HG03342 (cell line): ENCODE data around the gene ATP8A1.
"Not testable (repeated sequence)": the region's sequence is repeated elsewhere in the genome, so short reads cannot be mapped to it uniquely, and the experiment has no call there.

Source experiments
- ATAC-seq: cut with Tn5 transposase; IDR thresholded peaks from one replicate; pipeline ENCODE4 v1.9.1; 2021; ENCODE audit warnings: mild to moderate bottlenecking, moderate library complexity; ENCODE audit not compliant: unreplicated experiment

ATP8A1 gene

GRCh38 chr4:42377497-42377896 is 279.4 kb downstream of the ATP8A1 start:
- no peak for ATAC-seq

GRCh38 chr4:42372303-42372702 is 284.6 kb downstream of the ATP8A1 start:
- ATAC-seq, result not testable (repeated sequence)

GRCh38 chr4:42371305-42372252 is 285.3 kb downstream of the ATP8A1 start:
- ATAC-seq, result peak; percentile 68

DNA sequence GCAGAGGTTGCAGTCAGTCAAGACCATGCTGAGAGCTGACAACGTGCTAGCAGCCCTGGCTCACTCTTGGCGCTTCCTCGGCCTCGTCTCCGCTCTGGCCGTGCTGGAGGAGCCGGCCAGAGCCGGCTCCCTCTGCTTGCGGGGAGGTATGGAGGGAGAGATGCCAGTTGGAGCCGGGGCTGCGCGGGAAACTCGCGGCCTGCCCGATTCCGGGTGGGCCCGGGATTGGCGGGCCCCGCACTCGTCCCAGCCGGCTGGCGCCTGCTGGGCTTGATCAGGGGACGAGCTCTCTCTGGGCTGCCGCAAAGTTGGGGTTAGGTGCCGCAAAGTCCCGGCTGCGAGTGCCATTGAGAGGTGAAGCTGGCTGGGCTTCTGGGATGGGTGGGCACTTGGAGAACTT is 287.4 kb downstream of the ATP8A1 start:
- no peak for ATAC-seq

DNA sequence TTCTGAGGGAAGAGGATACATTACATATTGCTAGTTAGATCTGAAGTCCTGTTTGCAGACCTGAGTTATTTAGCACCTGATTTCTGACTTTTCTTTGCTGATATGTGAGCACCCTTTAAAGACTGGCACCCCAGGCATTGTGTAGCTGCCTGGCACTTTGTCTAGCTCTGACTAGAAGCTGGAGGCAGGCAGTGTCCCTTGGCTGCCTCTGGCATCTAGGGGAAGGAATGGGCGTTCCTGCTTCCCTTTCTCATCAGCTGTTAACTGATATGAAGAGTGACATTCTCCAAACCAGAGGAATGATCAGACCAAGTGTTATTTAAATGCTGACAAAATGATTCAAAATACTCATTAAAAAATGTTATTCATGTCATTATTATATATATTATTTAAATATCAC is 289.9 kb downstream of the ATP8A1 start:
- no peak for ATAC-seq

- ATAC-seq, result no peak
Measured at GRCh38 chr4:42364266-42365053, 292.4 kb downstream of the ATP8A1 start.

DNA sequence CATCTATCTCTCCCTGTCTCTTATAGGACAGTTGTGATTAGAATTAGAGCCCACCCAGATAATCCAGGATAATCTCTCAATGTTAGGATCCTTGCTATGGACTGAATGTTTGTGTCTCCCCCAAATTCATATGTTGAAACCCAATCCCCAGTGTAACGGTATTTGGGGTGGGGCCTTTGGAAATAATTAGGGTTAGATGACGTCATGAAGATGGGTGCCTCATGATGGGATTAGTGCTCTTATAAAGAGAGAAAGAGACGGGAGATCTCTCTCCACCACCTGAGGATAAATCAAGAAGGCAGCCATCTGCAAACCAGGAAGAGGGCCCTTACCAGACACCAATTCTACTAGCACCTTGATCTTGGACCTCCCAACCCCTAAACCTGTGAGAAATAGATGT is 293.3 kb downstream of the ATP8A1 start:
- ATAC-seq, result no peak

DNA sequence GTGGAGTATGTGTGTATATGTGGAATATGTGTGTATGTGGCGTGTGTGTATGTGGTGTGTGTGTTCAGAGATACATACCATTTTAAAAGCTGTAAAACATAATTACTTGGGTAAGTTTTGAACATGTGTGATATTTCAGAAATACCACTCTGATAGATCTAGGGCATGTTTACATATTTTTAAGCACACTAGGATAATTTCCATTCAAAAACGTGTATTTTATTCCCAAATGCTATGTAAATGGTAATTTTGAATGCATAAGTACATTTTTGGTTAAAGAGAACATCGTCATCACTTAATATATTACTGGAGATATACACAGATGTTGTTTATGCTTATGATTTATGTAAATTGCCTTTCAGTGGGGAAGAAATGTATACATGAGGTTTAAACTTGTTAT is 294.3 kb downstream of the ATP8A1 start:
- no peak for ATAC-seq

- ATAC-seq, result no peak
Measured at GRCh38 chr4:42361456-42361855, 295.4 kb downstream of the ATP8A1 start.

GRCh38 chr4:42360256-42360669 is 296.6 kb downstream of the ATP8A1 start:
- ATAC-seq, result no peak

- no peak for ATAC-seq
Measured at GRCh38 chr4:42359711-42360110, 297.2 kb downstream of the ATP8A1 start.
